BLaER1 (cell line): ENCODE results near the gene CD69.
"Not testable (repeated sequence)": the region's sequence is repeated elsewhere in the genome, so short reads cannot be mapped to it uniquely, and the experiment has no call there.

Experiments
- H3K27ac ChIP-seq: shearing (Covaris generic); formaldehyde crosslinking; 2 replicates; pipeline ENCODE4 v1.8.1; 2022
- H3K27me3 ChIP-seq: shearing (Covaris generic); formaldehyde crosslinking; 2 replicates; pipeline ENCODE4 v1.8.1; 2022
- H3K36me3 ChIP-seq: shearing (Covaris generic); formaldehyde crosslinking; 2 replicates; pipeline ENCODE4 v1.8.1; 2022
- H3K4me1 ChIP-seq: shearing (Covaris generic); formaldehyde crosslinking; 2 replicates; pipeline ENCODE4 v1.8.1; 2022
- H3K4me2 ChIP-seq: shearing (Covaris generic); formaldehyde crosslinking; 2 replicates; pipeline ENCODE4 v1.8.1; 2022
- H3K4me3 ChIP-seq: shearing (Covaris generic); formaldehyde crosslinking; 2 replicates; pipeline ENCODE4 v1.8.1; 2022
- H3K9ac ChIP-seq: shearing (Covaris generic); formaldehyde crosslinking; 2 replicates; pipeline ENCODE4 v1.8.1; 2022
- H3K9me3 ChIP-seq: shearing (Covaris generic); formaldehyde crosslinking; 2 replicates; pipeline ENCODE4 v1.8.1; 2022
- H4K20me1 ChIP-seq: shearing (Covaris generic); formaldehyde crosslinking; 2 replicates; pipeline ENCODE4 v1.8.1; 2022
- Cebpa-rat ChIP-seq: shearing (Covaris generic); IDR thresholded peaks from 2 replicates; pipeline ENCODE4 v1.8.1; 2022

The CD69 gene

GRCh38 chr12:9752145-9752933, 8.4 kb downstream of the CD69 start:
- no peak overlapping the region for H3K27ac ChIP-seq
- H3K4me1 ChIP-seq = peaks cover 8% of the 10 kb centered on the region; the same call in 1 of the 2 replicates
- no peak overlapping the region for H3K4me3 ChIP-seq
- TF ChIP-seq Cebpa-rat = no peak
- H3K4me2 ChIP-seq = no peak overlapping the region
- H3K9me3 ChIP-seq = no peaks in the 10 kb centered on the region
- no peak overlapping the region for H3K9ac ChIP-seq
- H3K36me3 ChIP-seq = no peaks in the 10 kb centered on the region
- H3K27me3 ChIP-seq = peaks cover 5% of the 10 kb centered on the region; the same call in 1 of the 2 replicates
- H4K20me1 ChIP-seq = no peaks in the 10 kb centered on the region

DNA sequence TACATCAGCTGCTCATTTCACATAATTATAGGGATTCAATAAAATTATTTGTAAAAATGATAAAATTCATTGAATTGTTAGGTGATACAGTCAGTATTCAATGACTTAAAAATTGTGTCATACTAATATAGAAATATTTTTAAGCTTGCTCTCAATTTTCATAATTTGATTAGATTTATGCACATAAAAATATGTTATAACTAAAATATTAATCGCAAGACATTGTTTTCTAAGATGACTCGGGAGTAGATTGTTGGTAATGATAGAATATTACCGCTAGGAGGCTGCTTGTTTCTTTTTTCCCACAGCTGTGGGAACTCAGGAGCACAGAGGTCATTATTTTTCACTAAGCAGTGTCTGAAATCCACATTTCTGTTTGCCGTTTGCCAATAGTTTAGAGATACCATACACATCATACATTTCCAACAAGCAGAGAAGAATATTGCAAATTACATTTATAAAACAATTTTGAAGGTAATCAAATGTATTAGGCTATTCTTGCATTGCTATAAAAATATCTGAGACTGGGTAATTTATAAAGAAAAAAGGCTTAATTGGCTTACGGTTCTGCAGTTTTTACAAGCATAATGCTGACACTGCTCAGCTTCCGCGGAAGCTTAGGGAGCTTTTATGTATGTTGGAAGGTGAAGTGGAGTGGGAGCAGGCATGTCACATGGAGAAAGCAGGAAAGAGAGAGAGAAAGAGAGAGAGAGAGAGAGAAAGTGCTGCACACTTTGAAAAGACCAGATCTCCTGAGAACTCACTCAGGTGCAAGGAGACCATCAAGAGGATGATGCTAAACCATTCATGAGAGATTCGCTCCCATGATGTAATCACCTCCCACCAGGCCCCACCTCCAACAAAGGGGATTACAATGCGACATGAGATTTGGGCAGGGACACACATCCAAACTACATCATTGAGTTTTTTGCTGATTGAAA, 9.2 kb downstream of the CD69 start:
- Histone ChIP-seq H3K27ac (no peak overlapping the region), H4K20me1 (no peaks in the 10 kb centered on the region), H3K36me3 (no peaks in the 10 kb centered on the region), H3K9me3 (no peaks in the 10 kb centered on the region), H3K27me3 (peaks cover 3% of the 10 kb centered on the region; the same call in 1 of the 2 replicates), H3K4me3 (no peak overlapping the region), H3K4me2 (no peak overlapping the region), H3K4me1 (peaks cover 12% of the 10 kb centered on the region; the same call in 1 of the 2 replicates), H3K9ac (no peak overlapping the region)
- TF ChIP-seq Cebpa-rat = no peak

GRCh38 chr12:9750276-9751203, 10.2 kb downstream of the CD69 start:
- Histone ChIP-seq H3K27ac (no peak overlapping the region), H3K9ac (no peak overlapping the region), H3K27me3 (no peaks in the 10 kb centered on the region), H3K4me1 (peaks cover 12% of the 10 kb centered on the region; the same call in 1 of the 2 replicates), H3K4me3 (no peak overlapping the region), H3K4me2 (peak overlapping the region; percentile 15; the same call in 1 of the 2 replicates), H4K20me1 (no peaks in the 10 kb centered on the region), H3K36me3 (no peaks in the 10 kb centered on the region), H3K9me3 (no peaks in the 10 kb centered on the region)
- no peak for TF ChIP-seq Cebpa-rat

DNA sequence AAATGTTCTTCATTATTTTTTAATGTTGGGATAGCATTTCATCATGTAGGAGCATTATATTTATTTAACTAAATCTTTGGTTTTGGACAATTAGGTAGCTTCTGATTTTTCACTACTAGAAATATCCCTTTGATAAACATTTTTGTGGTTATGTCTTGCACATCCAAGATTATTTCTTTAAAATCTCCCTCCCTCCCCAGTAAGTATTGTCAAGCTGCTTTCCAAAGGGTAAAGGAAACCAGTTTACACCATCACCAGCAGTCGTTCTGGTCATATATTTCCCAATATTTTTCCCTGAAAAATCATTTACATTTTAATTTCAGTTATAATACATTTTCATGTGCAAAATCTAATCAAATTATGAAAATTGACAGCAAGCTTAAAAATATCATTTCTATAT, 11.1 kb downstream of the CD69 start:
- no peak for TF ChIP-seq Cebpa-rat
- no peak overlapping the region for H3K9ac ChIP-seq
- no peaks in the 10 kb centered on the region for H4K20me1 ChIP-seq
- no peaks in the 10 kb centered on the region for H3K27me3 ChIP-seq
- no peak overlapping the region for H3K4me2 ChIP-seq
- peaks cover 17% of the 10 kb centered on the region; the same call in 1 of the 2 replicates for H3K4me1 ChIP-seq
- no peaks in the 10 kb centered on the region for H3K9me3 ChIP-seq
- H3K27ac ChIP-seq = no peak overlapping the region
- H3K36me3 ChIP-seq = no peaks in the 10 kb centered on the region
- no peak overlapping the region for H3K4me3 ChIP-seq

DNA sequence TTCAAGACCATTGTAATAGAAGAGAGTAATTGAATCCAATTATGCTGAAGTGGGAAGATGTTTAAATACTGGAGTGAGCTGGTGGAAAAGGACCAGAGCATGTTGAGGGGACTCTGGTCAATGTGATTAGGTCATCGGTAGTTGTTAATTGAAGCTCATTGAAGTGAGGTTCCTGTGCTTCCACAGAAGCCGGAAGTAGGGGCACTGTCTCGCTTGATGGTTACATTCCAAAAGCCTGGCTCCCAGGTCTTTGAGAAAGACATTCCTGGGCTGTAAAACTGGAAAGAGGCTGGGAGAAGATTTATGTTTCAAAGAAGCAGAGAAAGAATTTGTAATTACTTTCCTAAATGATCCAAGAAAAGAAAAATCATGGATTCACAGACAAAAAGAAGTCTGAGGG, 15.5 kb downstream of the CD69 start:
- Histone ChIP-seq H3K4me2 (no peak overlapping the region), H3K36me3 (no peaks in the 10 kb centered on the region), H3K9me3 (0 out of 2 replicates have a peak, but pooled peaks cover under 1% of the 10 kb centered on the region), H3K4me1 (peaks cover 37% of the 10 kb centered on the region), H3K27me3 (no peaks in the 10 kb centered on the region), H3K4me3 (no peak overlapping the region), H3K9ac (no peak overlapping the region), H3K27ac (no peak overlapping the region), H4K20me1 (no peaks in the 10 kb centered on the region)
- no peak for TF ChIP-seq Cebpa-rat

GRCh38 chr12:9742661-9743060, 18.0 kb downstream of the CD69 start:
- no peaks in the 10 kb centered on the region for H4K20me1 ChIP-seq
- H3K27ac ChIP-seq = no peak overlapping the region
- no peak overlapping the region for H3K9ac ChIP-seq
- H3K9me3 ChIP-seq = peaks cover 10% of the 10 kb centered on the region
- no peak overlapping the region for H3K4me2 ChIP-seq
- no peaks in the 10 kb centered on the region for H3K36me3 ChIP-seq
- no peak for TF ChIP-seq Cebpa-rat
- H3K27me3 ChIP-seq = no peaks in the 10 kb centered on the region
- H3K4me3 ChIP-seq = no peak overlapping the region
- peaks cover 43% of the 10 kb centered on the region for H3K4me1 ChIP-seq

- Histone ChIP-seq H3K4me1 (peaks cover 47% of the 10 kb centered on the region), H3K9me3 (peaks cover 10% of the 10 kb centered on the region), H3K4me2 (peak overlapping the region; percentile 23), H3K36me3 (no peaks in the 10 kb centered on the region), H3K9ac (no peak overlapping the region), H3K4me3 (no peak overlapping the region), H3K27ac (no peak overlapping the region), H3K27me3 (no peaks in the 10 kb centered on the region), H4K20me1 (no peaks in the 10 kb centered on the region)
- no peak for TF ChIP-seq Cebpa-rat
These were observed 19.0 kb downstream of the CD69 start for GRCh38 chr12:9741726-9742125.

DNA sequence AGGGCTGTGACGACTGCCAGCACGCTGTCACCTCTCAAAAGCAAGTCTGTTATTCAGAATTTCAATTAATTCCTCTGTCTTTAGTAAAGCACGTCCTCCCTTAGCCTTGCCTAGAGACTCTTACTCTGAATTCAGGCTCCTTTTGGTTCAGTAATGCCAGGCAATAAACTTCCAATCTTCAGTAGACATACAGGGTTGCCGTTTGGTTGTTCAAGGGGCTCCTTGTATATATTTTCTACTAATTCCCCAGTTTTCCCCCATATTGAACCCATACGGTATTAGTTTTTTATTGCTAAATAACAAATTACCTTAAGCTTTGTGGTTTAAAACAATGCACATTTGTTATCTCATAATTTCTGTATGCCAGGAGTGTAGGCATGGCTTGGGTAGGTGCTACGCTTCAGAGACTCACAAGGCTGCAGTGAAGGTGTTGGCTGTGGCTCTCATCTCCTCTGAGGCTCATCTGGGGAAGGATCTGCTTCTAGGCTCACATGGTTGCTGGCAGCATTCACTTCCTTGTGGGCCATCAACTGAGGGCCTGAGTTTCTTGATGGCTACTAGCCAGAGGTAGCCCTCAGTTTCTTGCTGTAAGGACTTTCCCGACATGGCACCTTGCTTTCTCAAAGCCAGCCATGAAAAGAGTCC, 20.5 kb downstream of the CD69 start:
- Histone ChIP-seq H3K4me1 (peaks cover 52% of the 10 kb centered on the region), H3K4me2 (no peak overlapping the region), H3K27ac (no peak overlapping the region), H4K20me1 (no peaks in the 10 kb centered on the region), H3K36me3 (no peaks in the 10 kb centered on the region), H3K9me3 (peaks cover 10% of the 10 kb centered on the region), H3K9ac (no peak overlapping the region), H3K4me3 (no peak overlapping the region), H3K27me3 (no peaks in the 10 kb centered on the region)
- no peak for TF ChIP-seq Cebpa-rat

GRCh38 chr12:9739404-9740105, 21.1 kb downstream of the CD69 start:
- not testable (repeated sequence) for H4K20me1 ChIP-seq, H3K4me2 ChIP-seq, H3K4me3 ChIP-seq, H3K27me3 ChIP-seq, H3K9ac ChIP-seq, H3K36me3 ChIP-seq, H3K27ac ChIP-seq
- Histone ChIP-seq H3K9me3 (peaks cover 10% of the 10 kb centered on the region), H3K4me1 (peaks cover 48% of the 10 kb centered on the region)

GRCh38 chr12:9738905-9739304, 21.8 kb downstream of the CD69 start:
- H3K27ac ChIP-seq, H3K4me3 ChIP-seq, H3K27me3 ChIP-seq, H4K20me1 ChIP-seq, H3K36me3 ChIP-seq, H3K9ac ChIP-seq, H3K4me2 ChIP-seq: not testable (repeated sequence)
- Histone ChIP-seq H3K4me1 (peaks cover 48% of the 10 kb centered on the region), H3K9me3 (peaks cover 10% of the 10 kb centered on the region)
